HG03575 (cell line): ENCODE results near the gene IFNA13.

Experiments used
- ATAC-seq: cut with Tn5 transposase; IDR thresholded peaks from one replicate; pipeline ENCODE4 v1.9.1; 2021; ENCODE audit not compliant: unreplicated experiment, insufficient number of reproducible peaks, low FRiP score; ENCODE audit errors: extremely low read depth

Gene IFNA13

GRCh38 chr9:21367169-21367568, 688 bp downstream of the IFNA13 start:
- peak; percentile 92 for ATAC-seq

GRCh38 chr9:21362287-21362686, 5.6 kb downstream of the IFNA13 start:
- ATAC-seq: no peak

GRCh38 chr9:21357479-21358460, 10.1 kb downstream of the IFNA13 start:
- peak; percentile 57 for ATAC-seq

- ATAC-seq: no peak
These were observed 17.1 kb downstream of the IFNA13 start, which contains the start of gene IFNA6 for GRCh38 chr9:21350787-21351186. Gene IFNA6, minus strand, starts transcription at chr9:21350887. Its CDS starts 0 bp downstream, at chr9:21350887.

- ATAC-seq: no peak
These were observed 19.4 kb downstream of the IFNA13 start for GRCh38 chr9:21348430-21348970.

GRCh38 chr9:21340735-21341134, 27.1 kb downstream of the IFNA13 start:
- no peak for ATAC-seq

GRCh38 chr9:21336457-21336856, 31.4 kb downstream of the IFNA13 start:
- no peak for ATAC-seq

- peak; percentile 57 for ATAC-seq
These were observed 32.9 kb downstream of the IFNA13 start, which contains the start of gene KLHL9 for GRCh38 chr9:21334701-21335632. Gene KLHL9, minus strand, starts transcription at chr9:21335404. Its CDS starts 545 bp downstream, at chr9:21334859.

GRCh38 chr9:21333226-21333625, 34.6 kb downstream of the IFNA13 start:
- ATAC-seq: no peak

GRCh38 chr9:21331676-21332402, 36.0 kb downstream of the IFNA13 start:
- no peak for ATAC-seq

GRCh38 chr9:21326526-21327139, 41.2 kb downstream of the IFNA13 start:
- ATAC-seq: peak; percentile 52

- no peak for ATAC-seq
These were observed 43.8 kb downstream of the IFNA13 start for GRCh38 chr9:21324047-21324446.

GRCh38 chr9:21322911-21323461, 44.9 kb downstream of the IFNA13 start:
- ATAC-seq: no peak

- no peak for ATAC-seq
These were observed 47.4 kb downstream of the IFNA13 start for GRCh38 chr9:21320465-21320864.

- peak; percentile 76 for ATAC-seq
These were observed 49.6 kb downstream of the IFNA13 start for GRCh38 chr9:21317956-21318923.
